PC-9 (cell line): Measurements from ENCODE around the gene STC2. TPM values are rescaled to one million over a fixed set of nuclear protein-coding genes. Genes with fewer than 3 reads are reported as not detected.

Source experiments
- BruUV-seq: library from RNA; stranded (reverse); fragments of 400-500 nt; replicated peaks from 2 replicates; lab custom pipeline; 2021; lab: Mats Ljungman, UMichigan
- CTCF ChIA-PET: fragments of 300-600 bp; sonication (Branson Sonifier 250); formaldehyde crosslinking; loops from one replicate; lab custom pipeline; 2022; ENCODE audit warnings: antibody characterized with exemption; lab: Charles Lee
- POLR2A ChIA-PET: fragments of 300-600 bp; sonication (Branson Sonifier 250); formaldehyde crosslinking; loops from one replicate; lab custom pipeline; 2022; ENCODE audit warnings: antibody characterized with exemption; ENCODE audit not compliant: unreplicated experiment; lab: Charles Lee
- DNase-seq, 2 experiments: peaks; one replicate each; pipeline versions ENCODE4 v3.0.0 to v3.0.0-alpha.2; 2015 to 2022; ENCODE audit warnings: mixed read lengths in 1 of 2
- H2AFZ ChIP-seq: fragments of 200-600 bp; sonication (generic); 2 replicates; pipeline ENCODE4 v1.8.1; 2017; ENCODE audit warnings: antibody characterized with exemption
- H3F3A ChIP-seq: fragments of 200-600 bp; sonication (generic); 2 replicates; pipeline ENCODE4 v1.8.1; 2017; ENCODE audit warnings: antibody characterized with exemption, mild to moderate bottlenecking, low read depth; ENCODE audit not compliant: insufficient read depth
- H3K27ac ChIP-seq: fragments of 200-600 bp; sonication (generic); 2 replicates; pipeline ENCODE4 v1.6.1; 2016; ENCODE audit warnings: mixed run types
- H3K27me3 ChIP-seq: fragments of 200-600 bp; sonication (generic); 2 replicates; pipeline ENCODE4 v1.6.1; 2016; ENCODE audit warnings: low read depth, mixed run types; ENCODE audit not compliant: insufficient read depth
- H3K36me3 ChIP-seq: fragments of 200-600 bp; sonication (generic); 2 replicates; pipeline ENCODE4 v1.6.1; 2016; ENCODE audit warnings: low read depth, mixed run types
- H3K4me1 ChIP-seq: fragments of 200-600 bp; sonication (generic); replicated peaks from 2 replicates; pipeline ENCODE4 v1.6.1; 2016; ENCODE audit warnings: mixed run types; ENCODE audit not compliant: insufficient read depth
- H3K4me2 ChIP-seq: fragments of 200-600 bp; sonication (generic); 2 replicates; pipeline ENCODE4 v1.6.1; 2017; ENCODE audit warnings: mixed run types
- H3K4me3 ChIP-seq: fragments of 200-600 bp; sonication (generic); 2 replicates; pipeline ENCODE4 v1.6.1; 2016; ENCODE audit warnings: mixed run types
- H3K79me2 ChIP-seq: fragments of 200-600 bp; sonication (generic); 2 replicates; pipeline ENCODE4 v1.6.1; 2017; ENCODE audit warnings: low read depth, mixed run types
- H3K9me2 ChIP-seq: fragments of 200-600 bp; sonication (generic); 2 replicates; pipeline ENCODE4 v1.8.1; 2017; ENCODE audit warnings: mild to moderate bottlenecking; ENCODE audit not compliant: insufficient read depth
- H3K9me3 ChIP-seq: fragments of 200-600 bp; sonication (generic); 2 replicates; pipeline ENCODE4 v1.8.1; 2016; ENCODE audit warnings: low read depth; ENCODE audit not compliant: insufficient read depth
- H4K20me1 ChIP-seq: fragments of 200-600 bp; sonication (generic); 2 replicates; pipeline ENCODE4 v1.8.1; 2017; ENCODE audit not compliant: insufficient read depth
- EZH2 ChIP-seq: fragments of 200-600 bp; sonication (generic); IDR thresholded peaks from 2 replicates; pipeline ENCODE4 v1.8.0; 2017; ENCODE audit warnings: antibody characterized with exemption, low read depth
- intact Hi-C: fragments of 100-400 bp; cut with micrococcal nuclease; formaldehyde crosslinking; loops from one replicate; pipeline ENCODE4 v1.10.0; 2022; ENCODE audit not compliant: unreplicated experiment
- total RNA-seq: library from RNA; stranded (reverse); gene quantifications from 2 replicates; pipeline ENCODE4 v1.2.3, GENCODE V29; 2021
- TF ChIP-seq, protein P1 (sequence below): fragments of 200-600 bp; sonication (generic); conservative IDR thresholded peaks from 2 replicates; pipeline ENCODE4 v1.6.1; 2017; ENCODE audit warnings: mixed run types, antibody characterized with exemption, mild to moderate bottlenecking, moderate library complexity

The STC2 gene
- total RNA-seq, 1 experiment from 2014 or later: 63.5 TPM

DNA sequence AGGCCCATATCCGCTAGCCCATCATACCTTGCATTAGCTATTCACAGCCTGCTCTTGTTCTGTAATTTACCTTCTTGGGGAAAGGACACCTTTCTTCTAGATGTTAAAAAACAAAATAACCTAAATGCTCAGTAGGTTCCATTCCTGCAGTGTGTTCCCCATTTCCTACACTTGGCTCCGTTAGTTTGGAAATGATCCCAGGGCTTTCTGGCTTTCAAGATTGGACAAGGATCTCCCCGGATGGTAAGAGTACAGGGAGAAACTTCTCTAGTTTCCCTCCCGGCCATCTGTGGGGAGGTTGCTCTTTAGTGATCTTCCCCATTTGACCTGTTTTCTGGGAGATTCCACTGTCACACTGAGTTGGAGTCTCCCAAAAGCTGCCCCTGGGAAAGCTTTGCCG, 27.3 kb upstream of the STC2 start:
- H2AFZ ChIP-seq: no peak overlapping the region
- H3K9me3 ChIP-seq: no peaks in the 10 kb centered on the region
- H3K27ac ChIP-seq: no peak overlapping the region
- no TSS peak for BruUV-seq
- H3K9me2 ChIP-seq: no peaks in the 10 kb centered on the region
- intact Hi-C loops: no loop called here
- ChIA-PET CTCF (no interaction called here), POLR2A (no interaction called here)
- no peaks in the 10 kb centered on the region for H3K36me3 ChIP-seq
- H3K4me2 ChIP-seq: no peak overlapping the region
- TF ChIP-seq, protein P1, sequence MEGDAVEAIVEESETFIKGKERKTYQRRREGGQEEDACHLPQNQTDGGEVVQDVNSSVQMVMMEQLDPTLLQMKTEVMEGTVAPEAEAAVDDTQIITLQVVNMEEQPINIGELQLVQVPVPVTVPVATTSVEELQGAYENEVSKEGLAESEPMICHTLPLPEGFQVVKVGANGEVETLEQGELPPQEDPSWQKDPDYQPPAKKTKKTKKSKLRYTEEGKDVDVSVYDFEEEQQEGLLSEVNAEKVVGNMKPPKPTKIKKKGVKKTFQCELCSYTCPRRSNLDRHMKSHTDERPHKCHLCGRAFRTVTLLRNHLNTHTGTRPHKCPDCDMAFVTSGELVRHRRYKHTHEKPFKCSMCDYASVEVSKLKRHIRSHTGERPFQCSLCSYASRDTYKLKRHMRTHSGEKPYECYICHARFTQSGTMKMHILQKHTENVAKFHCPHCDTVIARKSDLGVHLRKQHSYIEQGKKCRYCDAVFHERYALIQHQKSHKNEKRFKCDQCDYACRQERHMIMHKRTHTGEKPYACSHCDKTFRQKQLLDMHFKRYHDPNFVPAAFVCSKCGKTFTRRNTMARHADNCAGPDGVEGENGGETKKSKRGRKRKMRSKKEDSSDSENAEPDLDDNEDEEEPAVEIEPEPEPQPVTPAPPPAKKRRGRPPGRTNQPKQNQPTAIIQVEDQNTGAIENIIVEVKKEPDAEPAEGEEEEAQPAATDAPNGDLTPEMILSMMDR: no peak
- no peak for TF ChIP-seq EZH2
- no peak for DNase-seq
- no peaks in the 10 kb centered on the region for H3K27me3 ChIP-seq
- no peaks in the 10 kb centered on the region for H3K4me1 ChIP-seq
- no peak overlapping the region for H3K4me3 ChIP-seq
- no peaks in the 10 kb centered on the region for H3F3A ChIP-seq
- no peaks in the 10 kb centered on the region for H4K20me1 ChIP-seq
- H3K79me2 ChIP-seq: no peaks in the 10 kb centered on the region

DNA sequence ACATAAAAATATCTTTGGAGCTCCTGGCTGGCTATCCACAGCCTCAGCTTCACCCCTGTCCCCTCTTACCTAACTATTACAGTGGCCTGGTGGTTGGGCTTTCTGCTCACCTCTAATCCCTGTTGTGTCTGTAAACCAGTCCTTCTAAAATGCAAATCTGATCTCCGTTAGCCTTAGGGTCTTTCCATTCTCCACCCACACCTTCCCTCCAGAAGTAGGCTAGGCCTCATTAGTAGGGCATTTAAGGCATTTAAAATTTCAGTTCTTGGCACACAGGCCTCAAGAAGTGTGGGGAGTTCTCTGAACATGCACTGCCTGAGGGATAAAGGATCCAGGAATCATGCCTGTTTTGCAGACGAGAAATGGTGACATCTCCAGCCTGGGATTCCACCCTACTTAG, 26.4 kb upstream of the STC2 start:
- BruUV-seq: no TSS peak
- POLR2A ChIA-PET: no interaction called here
- TF ChIP-seq, protein P1: no peak
- TF ChIP-seq EZH2: no peak
- H3K4me1 ChIP-seq: no peaks in the 10 kb centered on the region
- H3K79me2 ChIP-seq: no peaks in the 10 kb centered on the region
- H3K9me3 ChIP-seq: no peaks in the 10 kb centered on the region
- no peak overlapping the region for H2AFZ ChIP-seq
- no peaks in the 10 kb centered on the region for H4K20me1 ChIP-seq
- no peaks in the 10 kb centered on the region for H3F3A ChIP-seq
- H3K9me2 ChIP-seq: no peaks in the 10 kb centered on the region
- H3K27me3 ChIP-seq: no peaks in the 10 kb centered on the region
- no peaks in the 10 kb centered on the region for H3K36me3 ChIP-seq
- no peak overlapping the region for H3K4me2 ChIP-seq
- intact Hi-C loops: no loop called here
- H3K4me3 ChIP-seq: no peak overlapping the region
- no peak overlapping the region for H3K27ac ChIP-seq
- DNase-seq: no peak
- CTCF ChIA-PET: no interaction called here

GRCh38 chr5:173352366-173353349, 24.4 kb upstream of the STC2 start:
- Histone ChIP-seq H3K36me3 (no peaks in the 10 kb centered on the region), H3K4me1 (no peaks in the 10 kb centered on the region), H3K4me2 (no peak overlapping the region), H3K27ac (no peak overlapping the region), H2AFZ (no peak overlapping the region), H3K9me3 (no peaks in the 10 kb centered on the region), H3K9me2 (no peaks in the 10 kb centered on the region), H3K27me3 (no peaks in the 10 kb centered on the region), H3K4me3 (no peak overlapping the region), H4K20me1 (no peaks in the 10 kb centered on the region), H3K79me2 (no peaks in the 10 kb centered on the region), H3F3A (no peaks in the 10 kb centered on the region)
- TF ChIP-seq EZH2: no peak
- TF ChIP-seq, protein P1: no peak
- no peak for DNase-seq
- ChIA-PET POLR2A (no interaction called here), CTCF (no interaction called here)
- BruUV-seq: no TSS peak
- intact Hi-C loops: no loop called here
